ENCODE data around the gene MEIOSIN. TPM values are rescaled to one million over a fixed set of nuclear protein-coding genes. Genes with fewer than 3 reads are reported as not detected.

MEIOSIN gene
- total RNA-seq, 1 experiment from 2014 or later: not detected

GRCh38 chr19:45693106-45693788 is 40.0 kb upstream of the MEIOSIN start:
- DNase-seq (ENCODE audit: low spot score): peak; percentile 84
- Histone ChIP-seq H3K27ac (ENCODE audit: low read depth, low read length, poor library complexity, severe bottlenecking) (peak overlapping the region; percentile 88), H3K27me3 (replicated peaks; ENCODE audit: insufficient read depth, low read depth, low read length, poor library complexity) (no peaks in the 10 kb centered on the region), H3K36me3 (ENCODE audit: insufficient read depth, low read length, poor library complexity, severe bottlenecking) (peaks cover 10% of the 10 kb centered on the region), H3K9me3 (ENCODE audit: low read depth, low read length, poor library complexity, severe bottlenecking) (no peaks in the 10 kb centered on the region), H3K4me1 (ENCODE audit: insufficient read depth, low read length, poor library complexity, severe bottlenecking) (peaks cover 9% of the 10 kb centered on the region), H3K4me3 (ENCODE audit: low read depth, low read length, poor library complexity, severe bottlenecking) (peak overlapping the region; percentile 63)
- ChIA-PET POLR2A (ENCODE audit: low non-redundant PET) (interaction anchor here (0.7 to 1.0 kb wide), 2 partner anchors 24 to 76 kb away, joined by 5 to 12 read pairs; partner anchors contain the start of gene SIX5), CTCF (interaction anchor here (0.6 to 1.9 kb wide), 9 partner anchors 11 to 225 kb away, joined by 3 to 7 read pairs (median 5); no protein-coding TSS in a partner anchor)
- TSS peak; percentile 55 for BruUV-seq (replicated peaks)
- intact Hi-C loops (cut with micrococcal nuclease; ENCODE audit: unreplicated experiment): loop anchor here (1.0 to 10.0 kb wide), 4 partner anchors 82 to 266 kb away; partner anchors contain the start of gene GPR4
- TF ChIP-seq EZH2 (IDR thresholded peaks at IDR 0.05; ENCODE audit: borderline replicate concordance, low read depth, low read length, poor library complexity, severe bottlenecking): no peak
- TF ChIP-seq, protein P1, sequence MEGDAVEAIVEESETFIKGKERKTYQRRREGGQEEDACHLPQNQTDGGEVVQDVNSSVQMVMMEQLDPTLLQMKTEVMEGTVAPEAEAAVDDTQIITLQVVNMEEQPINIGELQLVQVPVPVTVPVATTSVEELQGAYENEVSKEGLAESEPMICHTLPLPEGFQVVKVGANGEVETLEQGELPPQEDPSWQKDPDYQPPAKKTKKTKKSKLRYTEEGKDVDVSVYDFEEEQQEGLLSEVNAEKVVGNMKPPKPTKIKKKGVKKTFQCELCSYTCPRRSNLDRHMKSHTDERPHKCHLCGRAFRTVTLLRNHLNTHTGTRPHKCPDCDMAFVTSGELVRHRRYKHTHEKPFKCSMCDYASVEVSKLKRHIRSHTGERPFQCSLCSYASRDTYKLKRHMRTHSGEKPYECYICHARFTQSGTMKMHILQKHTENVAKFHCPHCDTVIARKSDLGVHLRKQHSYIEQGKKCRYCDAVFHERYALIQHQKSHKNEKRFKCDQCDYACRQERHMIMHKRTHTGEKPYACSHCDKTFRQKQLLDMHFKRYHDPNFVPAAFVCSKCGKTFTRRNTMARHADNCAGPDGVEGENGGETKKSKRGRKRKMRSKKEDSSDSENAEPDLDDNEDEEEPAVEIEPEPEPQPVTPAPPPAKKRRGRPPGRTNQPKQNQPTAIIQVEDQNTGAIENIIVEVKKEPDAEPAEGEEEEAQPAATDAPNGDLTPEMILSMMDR (conservative IDR thresholded peaks at IDR 0.05; ENCODE audit: low read depth, low read length): peak; percentile 98

- POLR2A ChIA-PET (ENCODE audit: low non-redundant PET): no interaction called here
- Histone ChIP-seq H3K4me3 (ENCODE audit: low read depth, low read length, poor library complexity, severe bottlenecking) (no peak overlapping the region), H3K36me3 (ENCODE audit: insufficient read depth, low read length, poor library complexity, severe bottlenecking) (peaks cover 4% of the 10 kb centered on the region), H3K27ac (ENCODE audit: low read depth, low read length, poor library complexity, severe bottlenecking) (no peak overlapping the region), H3K27me3 (replicated peaks; ENCODE audit: insufficient read depth, low read depth, low read length, poor library complexity) (no peaks in the 10 kb centered on the region), H3K4me1 (ENCODE audit: insufficient read depth, low read length, poor library complexity, severe bottlenecking) (no peaks in the 10 kb centered on the region), H3K9me3 (ENCODE audit: low read depth, low read length, poor library complexity, severe bottlenecking) (no peaks in the 10 kb centered on the region)
- intact Hi-C loops (cut with micrococcal nuclease; ENCODE audit: unreplicated experiment): no loop called here
- CTCF ChIA-PET: interaction anchor here (0.7 kb wide), 1 partner anchor 217 kb away, joined by 3 read pairs; no protein-coding TSS in a partner anchor
- no peak for TF ChIP-seq EZH2 (IDR thresholded peaks at IDR 0.05; ENCODE audit: borderline replicate concordance, low read depth, low read length, poor library complexity, severe bottlenecking)
- TF ChIP-seq, protein P1 (conservative IDR thresholded peaks at IDR 0.05; ENCODE audit: low read depth, low read length): no peak
- no peak for DNase-seq (ENCODE audit: low spot score)
- BruUV-seq (replicated peaks): no TSS peak
These were observed 31.6 kb upstream of the MEIOSIN start for GRCh38 chr19:45701676-45702075.

DNA sequence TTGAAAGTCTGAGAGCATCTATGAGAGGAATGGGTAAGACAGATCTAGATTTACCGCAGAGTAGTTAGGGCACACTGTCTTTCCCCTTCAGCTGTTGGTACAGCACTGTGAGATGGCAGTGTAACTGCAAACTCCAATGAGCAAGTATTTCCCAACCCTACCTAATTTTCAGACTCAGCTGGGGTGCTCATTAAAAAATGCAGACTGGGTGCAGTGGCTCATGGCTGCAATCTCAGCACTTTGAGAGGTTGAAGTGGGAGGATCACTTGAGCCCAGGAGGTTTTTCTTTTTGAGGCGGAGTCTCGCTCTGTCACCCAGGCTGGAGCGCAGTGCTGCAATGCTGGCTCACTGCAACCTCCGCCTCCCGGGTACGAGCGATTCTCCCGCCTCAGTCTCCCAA is 28.1 kb upstream of the MEIOSIN start:
- H3K27ac ChIP-seq (ENCODE audit: low read depth, low read length, poor library complexity, severe bottlenecking): no peak overlapping the region
- no peaks in the 10 kb centered on the region for H3K4me1 ChIP-seq (ENCODE audit: insufficient read depth, low read length, poor library complexity, severe bottlenecking)
- no peak for DNase-seq (ENCODE audit: low spot score)
- ChIA-PET POLR2A (ENCODE audit: low non-redundant PET) (no interaction called here), CTCF (no interaction called here)
- TF ChIP-seq, protein P1 (conservative IDR thresholded peaks at IDR 0.05; ENCODE audit: low read depth, low read length): no peak
- no peak for TF ChIP-seq EZH2 (IDR thresholded peaks at IDR 0.05; ENCODE audit: borderline replicate concordance, low read depth, low read length, poor library complexity, severe bottlenecking)
- H3K36me3 ChIP-seq (ENCODE audit: insufficient read depth, low read length, poor library complexity, severe bottlenecking): peaks cover 4% of the 10 kb centered on the region
- H3K27me3 ChIP-seq (replicated peaks; ENCODE audit: insufficient read depth, low read depth, low read length, poor library complexity): no peaks in the 10 kb centered on the region
- intact Hi-C loops (cut with micrococcal nuclease; ENCODE audit: unreplicated experiment): no loop called here
- no peak overlapping the region for H3K4me3 ChIP-seq (ENCODE audit: low read depth, low read length, poor library complexity, severe bottlenecking)
- H3K9me3 ChIP-seq (ENCODE audit: low read depth, low read length, poor library complexity, severe bottlenecking): no peaks in the 10 kb centered on the region
- BruUV-seq (replicated peaks): no TSS peak

All from A673 (cell line).